ENCODE results near the gene DBX1.

The DBX1 gene

DNA sequence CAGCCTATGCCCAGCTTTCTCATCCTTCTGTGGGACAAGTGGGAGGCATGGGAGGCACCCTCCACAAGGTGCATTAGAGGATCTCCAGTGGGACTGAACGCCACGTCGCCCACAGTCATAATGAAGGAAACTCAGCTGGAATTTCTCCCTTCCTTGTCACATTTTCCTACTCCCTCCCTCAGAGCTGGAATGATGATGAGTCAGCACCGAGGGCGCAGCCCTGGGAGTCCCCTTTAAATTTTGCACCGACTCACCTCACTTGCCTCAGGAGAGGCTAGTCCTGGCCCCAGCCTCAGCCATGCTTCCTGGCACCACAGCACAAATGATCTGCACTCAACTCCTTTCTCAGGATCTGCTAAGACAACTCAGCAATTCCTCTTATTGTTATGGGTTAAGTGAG is 34.3 kb downstream of the DBX1 start:
- DNase-seq (ENCODE audit: low read depth, low spot score) = peak; percentile 14

DNA sequence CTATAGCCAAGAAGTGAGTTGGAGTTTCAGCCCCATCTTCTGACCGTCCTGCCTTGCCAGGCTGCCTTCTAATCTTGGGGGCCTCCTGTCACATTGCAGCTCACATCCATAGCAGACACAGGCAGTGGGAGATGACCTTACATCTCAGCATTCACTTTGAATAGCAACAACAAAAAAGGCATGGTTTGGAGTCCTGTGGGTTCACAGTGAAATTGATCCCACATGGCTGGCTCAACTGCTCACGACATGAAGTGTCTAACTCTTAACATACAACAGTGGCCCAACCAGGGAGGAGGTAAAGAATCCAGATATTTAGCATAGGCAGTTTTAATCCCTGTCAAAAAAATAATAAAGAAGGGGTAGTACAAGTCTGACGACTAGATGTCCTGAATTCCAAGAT is 38.1 kb downstream of the DBX1 start:
- DNase-seq (ENCODE audit: low read depth, low spot score) = no peak

DNA sequence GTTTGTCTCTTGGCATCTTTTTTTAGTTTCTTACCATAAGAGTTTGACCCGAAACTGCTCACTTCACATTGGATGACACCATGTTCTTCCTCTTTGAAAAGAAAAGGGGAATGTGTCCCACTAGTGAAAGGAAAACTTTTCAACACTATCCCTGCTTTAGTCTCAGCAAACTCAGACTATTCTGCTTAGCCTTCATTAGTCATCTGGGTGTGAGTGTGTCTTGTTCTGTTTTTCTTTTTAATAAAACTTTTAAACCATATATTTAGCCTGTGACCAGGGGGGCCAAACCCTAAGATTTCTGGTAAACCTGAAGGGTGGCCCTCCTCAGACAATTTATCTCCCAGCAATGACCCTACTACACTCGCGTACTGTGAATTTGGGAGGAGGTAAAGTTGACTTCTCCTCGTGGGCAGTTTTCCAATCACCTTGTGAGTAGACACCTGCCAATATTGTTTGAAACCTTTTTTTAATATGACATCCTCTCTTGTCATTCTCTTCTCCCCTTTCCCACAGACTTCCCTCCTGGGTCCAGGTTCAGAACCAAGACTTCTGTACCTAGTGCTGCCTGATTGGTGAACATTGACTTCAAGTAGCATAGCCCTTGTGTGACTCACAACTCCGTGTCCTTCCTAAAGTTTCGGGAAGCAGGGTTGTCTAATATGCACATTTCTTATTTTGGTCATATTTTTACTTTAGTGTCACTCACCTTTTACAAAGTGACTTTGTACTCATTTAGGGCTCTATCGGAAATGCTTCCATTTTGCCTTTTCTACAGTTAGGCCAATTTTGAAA is 39.9 kb downstream of the DBX1 start:
- DNase-seq (ENCODE audit: low read depth, low spot score) = no peak

DNA sequence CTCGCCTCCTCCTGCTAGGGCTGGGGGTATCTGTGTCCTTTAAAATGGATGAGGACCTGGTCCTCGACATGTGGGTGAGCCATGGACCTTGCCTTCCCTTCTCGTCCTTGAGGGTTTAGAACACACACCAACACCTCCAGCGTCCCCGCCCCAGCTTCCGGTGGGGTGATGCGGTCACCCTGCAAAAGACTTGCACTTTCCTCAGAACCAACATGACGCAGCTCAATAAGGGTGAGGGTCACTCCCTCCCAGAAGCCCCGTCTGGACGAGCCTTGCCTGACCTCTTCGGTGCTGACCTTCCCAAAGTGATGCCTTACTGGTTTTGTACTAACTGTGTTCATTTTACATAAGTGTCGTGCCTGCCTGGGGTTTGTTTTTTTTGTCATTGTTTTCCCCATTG is 41.0 kb downstream of the DBX1 start:
- no peak for DNase-seq (ENCODE audit: low read depth, low spot score)

DNA sequence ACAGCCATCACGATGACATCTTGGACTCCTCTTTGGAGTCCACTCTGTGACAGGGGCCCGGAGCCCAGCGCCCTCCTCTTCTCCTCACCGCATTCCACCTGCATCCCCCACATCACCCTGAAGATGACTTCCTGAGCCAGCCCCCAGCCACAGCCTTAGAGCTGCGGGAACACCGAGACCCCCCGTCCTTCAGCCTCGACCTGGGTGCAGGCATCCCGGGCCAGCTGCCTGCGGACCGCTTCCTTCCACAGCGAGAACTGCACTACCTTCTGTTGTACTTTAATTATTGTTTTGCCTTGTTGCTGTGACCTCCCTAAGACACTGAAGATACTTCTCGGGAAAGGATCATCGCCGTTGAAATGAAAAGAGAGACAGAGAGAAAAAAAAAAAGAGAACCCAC is 42.1 kb downstream of the DBX1 start:
- no peak for DNase-seq (ENCODE audit: low read depth, low spot score)

DNA sequence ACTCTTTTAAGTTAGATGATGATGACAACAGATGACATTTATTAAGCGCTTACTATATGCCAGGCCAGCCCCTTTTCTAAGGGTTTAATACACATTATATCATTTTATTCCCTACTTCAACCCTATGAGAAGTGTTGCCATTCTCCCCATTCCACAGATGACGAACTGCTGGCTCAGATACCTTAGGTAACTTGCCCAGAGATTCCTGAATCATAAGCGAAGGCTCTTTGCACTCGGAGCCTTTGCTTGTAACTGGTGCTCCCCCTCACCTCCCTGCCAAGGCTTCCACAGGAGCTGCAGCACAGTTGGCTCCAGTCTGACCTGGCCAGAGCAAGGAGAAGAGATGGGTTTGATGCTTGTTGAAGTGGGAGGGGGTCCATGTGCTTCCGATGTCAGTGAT is 43.0 kb downstream of the DBX1 start:
- no peak for DNase-seq (ENCODE audit: low read depth, low spot score)

DNA sequence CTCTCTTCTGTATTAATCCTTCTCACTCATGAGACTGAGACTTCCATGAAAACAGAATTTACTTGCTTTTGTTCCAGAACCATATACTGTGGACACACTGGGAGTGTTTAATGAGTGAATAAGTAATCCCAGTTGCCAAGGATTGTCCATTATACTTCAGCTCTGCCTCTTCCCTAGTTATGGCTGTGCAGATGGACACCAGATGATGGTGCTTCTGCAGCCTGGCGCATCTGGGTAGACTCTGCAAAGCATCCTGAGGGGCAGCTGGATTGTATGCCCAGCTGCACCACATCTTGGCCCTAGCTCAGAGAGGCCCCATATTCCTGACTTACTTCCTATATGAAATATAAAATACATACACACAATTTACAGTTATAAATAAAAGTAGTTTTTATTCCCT is 43.5 kb downstream of the DBX1 start:
- no peak for DNase-seq (ENCODE audit: low read depth, low spot score)

DNA sequence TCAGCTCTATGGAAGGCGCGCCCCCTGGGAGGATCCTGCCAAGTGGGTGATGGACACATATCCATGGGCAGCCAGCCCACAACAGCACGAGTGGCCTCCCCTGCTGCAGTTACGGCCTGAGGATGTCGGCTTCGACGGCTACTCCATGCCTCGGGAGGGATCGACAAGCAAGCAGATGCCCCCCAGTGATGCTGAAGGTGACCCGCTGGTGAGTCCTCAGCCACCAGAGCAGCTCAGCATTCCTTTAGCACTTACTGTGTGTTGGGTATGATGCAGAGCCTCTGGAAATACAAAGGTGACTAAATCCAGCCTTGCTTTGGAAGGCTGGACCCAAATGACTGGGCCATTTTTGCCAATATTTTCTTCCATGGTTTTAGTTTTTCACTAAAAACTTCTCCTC is 45.7 kb downstream of the DBX1 start:
- no peak for DNase-seq (ENCODE audit: low read depth, low spot score)

DNA sequence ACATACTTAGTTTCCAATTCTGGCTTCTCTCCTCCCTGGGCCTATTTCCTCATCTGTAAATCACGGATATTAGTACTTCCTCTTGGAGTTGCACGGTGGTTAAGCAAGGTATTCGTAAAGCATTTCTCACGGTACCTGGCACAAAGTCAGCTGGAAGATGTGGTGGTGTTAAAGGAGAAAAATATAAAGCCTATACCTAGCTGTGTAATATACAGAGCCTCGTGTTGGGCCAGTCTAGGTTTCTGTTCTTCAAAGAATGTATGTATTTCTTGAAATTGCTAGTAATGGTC is 47.2 kb downstream of the DBX1 start:
- DNase-seq (ENCODE audit: low read depth, low spot score) = no peak

DNA sequence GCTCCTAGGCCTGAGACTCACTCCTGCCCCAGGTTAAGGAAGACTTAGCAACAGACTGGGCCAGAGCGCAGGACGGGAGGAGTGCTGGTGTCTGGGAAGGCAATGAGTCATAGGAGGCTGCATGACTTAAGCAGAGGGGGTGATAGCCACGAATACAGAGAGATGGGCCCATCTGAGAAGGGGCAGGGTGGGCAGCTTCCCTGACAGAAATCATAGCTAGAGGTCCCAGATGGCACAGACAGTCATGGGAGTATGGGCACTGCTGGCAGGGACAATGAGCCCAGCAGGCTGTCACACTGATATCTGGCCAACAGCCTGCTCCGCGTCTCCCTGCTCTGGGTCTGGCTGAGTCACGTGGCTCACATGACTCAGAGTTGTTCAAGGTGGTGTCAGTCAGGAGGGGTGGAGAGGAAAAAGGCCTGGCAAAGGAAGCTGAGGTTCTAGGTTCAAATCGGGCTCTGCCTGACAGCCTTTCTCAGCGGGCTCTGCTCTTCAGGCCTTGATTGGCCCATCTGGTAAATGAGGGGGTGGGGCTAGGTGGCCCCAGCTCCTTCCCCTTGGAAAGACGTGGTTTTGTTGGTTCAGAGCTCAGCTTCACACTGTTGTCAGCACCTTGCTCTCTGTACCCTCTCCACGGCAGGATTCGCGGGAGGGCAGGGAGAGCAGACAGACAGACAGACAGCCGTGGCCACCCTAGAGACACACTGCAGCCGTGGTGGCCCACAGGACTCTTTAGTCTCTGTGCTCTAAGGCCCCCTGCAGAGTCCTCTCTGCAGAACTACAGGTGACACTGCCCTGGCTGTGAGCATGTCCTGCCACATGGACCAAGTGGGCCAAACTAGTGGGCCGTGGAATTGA is 47.8 kb downstream of the DBX1 start:
- DNase-seq (ENCODE audit: low read depth, low spot score) = peak; percentile 77

DNA sequence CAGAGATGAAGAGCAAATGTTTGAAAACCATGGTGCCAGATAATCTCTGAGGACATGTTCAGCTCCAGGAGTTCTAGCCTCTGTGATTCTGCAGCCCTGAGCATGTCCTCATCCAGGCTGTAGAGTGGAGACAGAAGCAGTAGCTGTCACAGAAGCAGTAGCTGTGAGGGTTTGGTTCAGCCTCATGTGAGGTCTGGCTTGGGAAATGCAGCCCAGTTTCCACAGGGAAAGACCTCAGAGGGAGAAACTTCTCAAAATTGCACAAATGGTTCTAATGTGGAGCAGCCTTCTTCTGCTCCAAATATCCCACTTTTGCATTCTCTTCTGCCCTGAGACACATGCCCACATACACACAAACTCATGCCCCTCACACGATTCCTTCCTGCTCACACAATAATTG is 48.4 kb downstream of the DBX1 start:
- no peak for DNase-seq (ENCODE audit: low read depth, low spot score)

DNA sequence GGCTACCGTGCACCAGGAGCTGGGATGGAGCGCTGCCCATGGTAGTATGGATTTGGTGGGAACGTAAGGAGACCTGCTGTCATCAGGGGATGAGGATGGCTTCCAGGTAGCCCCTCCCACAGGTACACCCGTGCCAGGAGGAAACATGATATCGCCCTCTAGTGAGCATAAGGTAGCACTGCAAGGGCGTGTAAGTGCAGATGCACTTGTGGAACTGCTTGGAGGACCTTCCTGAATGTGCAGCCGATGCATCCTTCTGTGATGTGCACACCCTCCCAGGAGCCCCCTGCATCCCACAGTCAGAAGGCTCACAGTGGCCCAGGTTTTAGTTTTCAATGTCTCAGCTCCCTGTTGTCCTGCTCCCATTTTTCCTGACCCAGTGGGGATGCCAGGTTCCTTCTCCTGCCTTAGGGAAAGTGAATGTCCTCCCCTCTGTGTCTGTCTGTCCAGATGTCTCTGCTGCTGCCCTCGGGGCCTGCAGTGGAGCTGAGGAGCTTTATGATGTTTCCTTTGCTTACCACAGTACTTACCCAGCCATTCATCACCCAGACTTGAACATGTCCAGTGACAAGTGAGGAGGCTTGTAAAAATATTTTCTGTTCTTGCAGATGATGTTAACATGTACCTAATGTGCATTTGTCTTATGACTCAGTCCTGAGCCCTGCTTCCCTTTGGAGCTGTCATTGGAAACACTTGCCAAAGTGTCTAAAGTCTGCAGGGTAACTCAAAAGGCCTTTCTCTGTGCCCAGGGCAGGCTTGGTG is 49.2 kb downstream of the DBX1 start:
- DNase-seq (ENCODE audit: low read depth, low spot score) = peak; percentile 82

DNA sequence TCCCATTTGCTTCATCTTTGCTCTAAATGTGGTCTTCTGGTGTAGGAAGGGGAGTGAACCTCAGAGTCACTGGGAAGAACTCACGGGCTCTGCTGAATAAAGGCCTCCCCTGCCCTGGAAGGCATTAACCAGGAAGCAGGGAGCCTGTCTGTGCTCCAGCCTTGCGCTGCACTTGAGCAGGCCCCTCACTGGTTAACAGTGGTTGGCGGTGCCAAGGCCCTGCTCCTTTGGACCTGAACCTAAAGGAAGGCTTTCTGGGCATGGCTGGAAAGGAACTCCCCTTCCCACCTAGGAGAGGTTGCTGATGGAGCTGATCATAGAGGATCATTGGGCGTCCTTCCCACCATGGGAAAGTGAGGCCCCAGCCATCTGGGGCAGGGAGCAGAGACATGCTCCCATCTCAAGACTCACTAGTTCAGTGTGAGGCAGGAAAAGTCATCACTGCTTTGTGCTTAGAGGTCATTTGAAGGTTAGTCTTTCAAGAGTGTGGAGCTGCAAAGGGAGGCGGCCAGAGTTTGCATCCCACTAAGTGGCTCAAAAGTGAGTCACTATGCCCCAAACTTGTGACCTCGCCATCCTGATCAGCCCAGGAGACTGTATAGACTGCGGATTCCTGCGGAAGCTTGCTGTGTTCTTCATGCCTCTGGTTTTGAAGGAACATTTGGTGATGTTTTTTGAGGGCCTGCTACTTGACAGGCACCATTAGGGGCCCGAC is 50.4 kb downstream of the DBX1 start:
- no peak for DNase-seq (ENCODE audit: low read depth, low spot score)
